Adrenal gland (tissue), 5 donors: ENCODE results near the gene CYP2C9.

Source experiments
- CTCF ChIP-seq, 6 experiments: fragments of 450-650 bp in 4 of 6; fragments of 200-600 bp in 2 of 6; sonication (generic) in 1 of 6; IDR thresholded peaks; 1 replicate in 5 of 6; 2 replicates in 1 of 6; pipeline versions ENCODE4 v1.5.1 to v1.8.0; 2016 to 2021; ENCODE audit warnings: antibody characterized with exemption in 6 of 6, mild to moderate bottlenecking in 2 of 6, moderate library complexity in 1 of 6
- POLR2A ChIP-seq, 2 donors: fragments of 450-650 bp; IDR thresholded peaks; one replicate each; pipeline ENCODE4 v1.6.1; 2017; ENCODE audit warnings: antibody characterized with exemption in 2 of 2, mild to moderate bottlenecking in 2 of 2, moderate library complexity in 1 of 2
- donor health status: DM: no; HTN: no; CAD: no.

GRCh38 chr10:94890264-94891022 is 48.0 kb upstream of the CYP2C9 start:
- TF ChIP-seq CTCF (IDR thresholded peaks at IDR 0.05): no peak
- TF ChIP-seq POLR2A (IDR thresholded peaks at IDR 0.05): no peak
